Measurements from ENCODE around the gene NOB1. TPM values are rescaled to one million over a fixed set of nuclear protein-coding genes. Genes with fewer than 3 reads are reported as not detected.

Gene NOB1
- total and polyA plus RNA-seq, 5 experiments from 2014 or later = 35.1 to 61.5 (median 59.7) TPM

- H3K9me3 Mint-ChIP-seq = no peaks in the 10 kb centered on the region
- no peaks in the 10 kb centered on the region for H3K36me3 Mint-ChIP-seq
- peaks cover 0 to 2% (median 0%) of the 10 kb centered on the region in 5 donors for H3K27me3 Mint-ChIP-seq
- peaks cover 11 to 37% (median 25%) of the 10 kb centered on the region in 4 donors for H3K4me1 Mint-ChIP-seq
- DNase-seq (no peak), ATAC-seq (no peak)
- POLR2A ChIA-PET = interaction anchor here (0.6 to 3.6 kb wide), 5 partner anchors 27 to 312 kb away, joined by 3 to 28 read pairs (median 4); partner anchors contain the start of genes NOB1 and WWP2
- H3K27ac Mint-ChIP-seq = peak overlapping the region in 2 of 10 donors; percentile 34 to 40
- peak overlapping the region in 3 of 10 donors; percentile 7 to 48 (median 36) for H3K4me3 Mint-ChIP-seq
These were observed 26.8 kb downstream of the NOB1 start for GRCh38 chr16:69727916-69728270.

GRCh38 chr16:69726313-69727060, 28.2 kb downstream of the NOB1 start, which contains the start of gene NQO1:
NQO1 (minus strand) TSS chr16:69726560; CDS start chr16:69726439, 121 bp downstream.
- peak; percentile 66 to 92 (median 81) for DNase-seq
- peak within 1 kb of the TSS; percentile 88 to 98 (median 94) for H3K4me3 Mint-ChIP-seq
- peak; percentile 98 to 99 for ATAC-seq
- no peaks in the 10 kb centered on the region for H3K36me3 Mint-ChIP-seq
- H3K4me1 Mint-ChIP-seq = peaks cover 11 to 37% (median 25%) of the 10 kb centered on the region in 4 donors
- H3K27ac Mint-ChIP-seq = peak within 1 kb of the TSS; percentile 81 to 97 (median 91)
- H3K9me3 Mint-ChIP-seq = no peaks in the 10 kb centered on the region
- POLR2A ChIA-PET = interaction anchor here (0.8 to 3.6 kb wide), 5 partner anchors 10 to 36 kb away, joined by 3 to 28 read pairs (median 5); partner anchors contain the start of genes NOB1 and WWP2
- peaks cover 0 to 2% (median 0%) of the 10 kb centered on the region in 5 donors for H3K27me3 Mint-ChIP-seq

- H3K27me3 Mint-ChIP-seq = peaks cover 0 to 2% (median 0%) of the 10 kb centered on the region in 5 donors
- peak overlapping the region; percentile 88 to 98 (median 94) for H3K4me3 Mint-ChIP-seq
- DNase-seq = no peak
- ATAC-seq = no peak
- H3K27ac Mint-ChIP-seq = peak overlapping the region; percentile 81 to 97 (median 91)
- no peaks in the 10 kb centered on the region for H3K36me3 Mint-ChIP-seq
- H3K9me3 Mint-ChIP-seq = no peaks in the 10 kb centered on the region
- peaks cover 11 to 37% (median 25%) of the 10 kb centered on the region in 4 donors for H3K4me1 Mint-ChIP-seq
- POLR2A ChIA-PET = interaction anchor here (0.8 to 3.6 kb wide), 6 partner anchors 10 to 37 kb away, joined by 3 to 28 read pairs (median 4); partner anchors contain the start of genes NOB1 and WWP2
These were observed 29.0 kb downstream of the NOB1 start for GRCh38 chr16:69725480-69726312.

- Mint-ChIP-seq H3K36me3 (no peaks in the 10 kb centered on the region), H3K27ac (peak overlapping the region in 9 of 10 donors; percentile 35 to 86 (median 60)), H3K4me1 (peaks cover 11 to 37% (median 25%) of the 10 kb centered on the region in 4 donors), H3K4me3 (peak overlapping the region in 9 of 10 donors; percentile 35 to 93 (median 52)), H3K27me3 (no peaks in the 10 kb centered on the region), H3K9me3 (no peaks in the 10 kb centered on the region)
- POLR2A ChIA-PET = interaction anchor here (1.0 to 1.3 kb wide), 3 partner anchors 12 to 37 kb away, joined by 3 to 5 read pairs (median 3); partner anchors contain the start of genes NOB1 and WWP2
- no peak for DNase-seq
- no peak for ATAC-seq
These were observed 29.7 kb downstream of the NOB1 start for GRCh38 chr16:69724981-69725479.

GRCh38 chr16:69724414-69724873, 30.3 kb downstream of the NOB1 start:
- H3K9me3 Mint-ChIP-seq = no peaks in the 10 kb centered on the region
- ATAC-seq (no peak), DNase-seq (no peak)
- no peaks in the 10 kb centered on the region for H3K36me3 Mint-ChIP-seq
- H3K27me3 Mint-ChIP-seq = no peaks in the 10 kb centered on the region
- peak overlapping the region in 7 of 10 donors; percentile 35 to 86 (median 40) for H3K27ac Mint-ChIP-seq
- H3K4me1 Mint-ChIP-seq = peaks cover 11 to 37% (median 25%) of the 10 kb centered on the region in 4 donors
- H3K4me3 Mint-ChIP-seq = no peak overlapping the region
- POLR2A ChIA-PET = interaction anchor here (0.6 to 1.3 kb wide), 4 partner anchors 11 to 37 kb away, joined by 3 to 5 read pairs (median 3); partner anchors contain the start of genes NOB1 and WWP2

- peak overlapping the region in 1 of 10 donors; percentile 58 for H3K27ac Mint-ChIP-seq
These were observed 33.2 kb downstream of the NOB1 start for GRCh38 chr16:69721441-69721957.

GRCh38 chr16:69720822-69721430, 33.8 kb downstream of the NOB1 start:
- Mint-ChIP-seq H3K9me3 (no peaks in the 10 kb centered on the region), H3K4me3 (no peak overlapping the region), H3K27me3 (no peaks in the 10 kb centered on the region), H3K4me1 (peaks cover 0 to 16% (median 4%) of the 10 kb centered on the region in 4 donors), H3K36me3 (no peaks in the 10 kb centered on the region), H3K27ac (peak overlapping the region in 2 of 10 donors; percentile 58 to 75)
- DNase-seq = no peak
- POLR2A ChIA-PET = no interaction called here
- no peak for ATAC-seq

More at GRCh38 chr16:69721441-69721957, 33.2 kb downstream of the NOB1 start:
- ATAC-seq (no peak), DNase-seq (no peak)
- peaks cover 4 to 22% (median 10%) of the 10 kb centered on the region in 4 donors for H3K4me1 Mint-ChIP-seq
- H3K4me3 Mint-ChIP-seq = no peak overlapping the region
- no peaks in the 10 kb centered on the region for H3K36me3 Mint-ChIP-seq
- POLR2A ChIA-PET = no interaction called here
- no peaks in the 10 kb centered on the region for H3K27me3 Mint-ChIP-seq
- H3K9me3 Mint-ChIP-seq = no peaks in the 10 kb centered on the region

- H3K4me3 Mint-ChIP-seq = no peak overlapping the region
- POLR2A ChIA-PET = interaction anchor here (0.6 to 2.1 kb wide), 2 partner anchors 37 to 287 kb away, joined by 3 to 6 read pairs; partner anchors contain the start of gene NOB1
- no peaks in the 10 kb centered on the region for H3K9me3 Mint-ChIP-seq
- DNase-seq = no peak
- ATAC-seq = no peak
- no peaks in the 10 kb centered on the region for H3K27me3 Mint-ChIP-seq
- no peaks in the 10 kb centered on the region for H3K36me3 Mint-ChIP-seq
- no peaks in the 10 kb centered on the region for H3K4me1 Mint-ChIP-seq
- peak overlapping the region in 1 of 10 donors; percentile 26 for H3K27ac Mint-ChIP-seq
These were observed 36.5 kb downstream of the NOB1 start for GRCh38 chr16:69718111-69718764.

GRCh38 chr16:69717066-69717465, 37.7 kb downstream of the NOB1 start:
- no peak overlapping the region for H3K4me3 Mint-ChIP-seq
- DNase-seq (no peak), ATAC-seq (no peak)
- H3K9me3 Mint-ChIP-seq = no peaks in the 10 kb centered on the region
- no peaks in the 10 kb centered on the region for H3K4me1 Mint-ChIP-seq
- POLR2A ChIA-PET = interaction anchor here (2.1 kb wide), 1 partner anchor 38 kb away, joined by 6 read pairs; the partner anchor contains the start of gene NOB1
- H3K36me3 Mint-ChIP-seq = peaks cover 0 to 2% (median 0%) of the 10 kb centered on the region in 3 donors
- H3K27me3 Mint-ChIP-seq = no peaks in the 10 kb centered on the region
- no peak overlapping the region for H3K27ac Mint-ChIP-seq

- POLR2A ChIA-PET = interaction anchor here (1.4 to 5.9 kb wide), 2 partner anchors 11 to 42 kb away, joined by 3 to 38 read pairs; partner anchors contain the start of gene NOB1
- ATAC-seq = no peak
These were observed 41.7 kb downstream of the NOB1 start for GRCh38 chr16:69712914-69713581.

More at GRCh38 chr16:69712914-69713581, 41.7 kb downstream of the NOB1 start:
- H3K4me1 Mint-ChIP-seq = peaks cover 0 to 5% (median 1%) of the 10 kb centered on the region in 4 donors
- no peaks in the 10 kb centered on the region for H3K27me3 Mint-ChIP-seq
- peaks cover 0 to 8% (median 0%) of the 10 kb centered on the region in 3 donors for H3K36me3 Mint-ChIP-seq
- H3K4me3 Mint-ChIP-seq = no peak overlapping the region
- no peak for DNase-seq
- H3K9me3 Mint-ChIP-seq = no peaks in the 10 kb centered on the region
- no peak overlapping the region for H3K27ac Mint-ChIP-seq
